GM13977 (cell line): Measurements from ENCODE around the gene APOB.
"Not testable (repeated sequence)": the region's sequence is repeated elsewhere in the genome, so short reads cannot be mapped to it uniquely, and the experiment has no call there.

Experiments used
- DNase-seq: peaks from one replicate; pipeline ENCODE4 v3.0.0; 2012; ENCODE audit warnings: low spot score
- CTCF ChIP-seq: IDR thresholded peaks from 2 replicates; pipeline ENCODE4 v1.5.1; 2012; ENCODE audit warnings: mild to moderate bottlenecking, control low read depth; ENCODE audit not compliant: insufficient read depth; ENCODE audit errors: extremely low read depth, missing control alignments
- in situ Hi-C: fragments of 300-500 bp; cut with MboI; formaldehyde crosslinking; loops from one replicate; pipeline ENCODE4 v1.12.0; 2022; ENCODE audit warnings: low sequenced_read_pairs, low pct_unique_long_range_greater_than_20kb, mixed read lengths, inconsistent platforms; ENCODE audit not compliant: unreplicated experiment

The APOB gene

GRCh38 chr2:21029519-21029918 is 14.4 kb downstream of the APOB start:
- TF ChIP-seq CTCF: no peak
- DNase-seq: no peak
- in situ Hi-C loops: loop anchor here (25.0 kb wide), 1 partner anchor 283 kb away; no protein-coding TSS in a partner anchor

- in situ Hi-C loops: loop anchor here (25.0 kb wide), 1 partner anchor 283 kb away; no protein-coding TSS in a partner anchor
- not testable (repeated sequence) for DNase-seq
Measured at GRCh38 chr2:21028951-21029350, 14.9 kb downstream of the APOB start.

GRCh38 chr2:21028021-21028947 is 15.6 kb downstream of the APOB start:
- no peak for DNase-seq
- no peak for TF ChIP-seq CTCF
- in situ Hi-C loops: loop anchor here (25.0 kb wide), 1 partner anchor 284 kb away; no protein-coding TSS in a partner anchor

- TF ChIP-seq CTCF: no peak
- in situ Hi-C loops: loop anchor here (25.0 kb wide), 1 partner anchor 286 kb away; no protein-coding TSS in a partner anchor
- no peak for DNase-seq
Measured at GRCh38 chr2:21026479-21027282, 17.2 kb downstream of the APOB start.

- no peak for DNase-seq
- no peak for TF ChIP-seq CTCF
- in situ Hi-C loops: loop anchor here (25.0 kb wide), 1 partner anchor 286 kb away; no protein-coding TSS in a partner anchor
Measured at GRCh38 chr2:21025690-21026478, 18.0 kb downstream of the APOB start.

- in situ Hi-C loops: loop anchor here (25.0 kb wide), 1 partner anchor 287 kb away; no protein-coding TSS in a partner anchor
- TF ChIP-seq CTCF: no peak
- DNase-seq: no peak
Measured at GRCh38 chr2:21024722-21025389, 19.0 kb downstream of the APOB start.
